NCI-H1105 treated with DMSO at 0.1 percent for 48 hours (cell line): Measurements from ENCODE around the gene MPC2.
"Not testable (repeated sequence)": the region's sequence is repeated elsewhere in the genome, so short reads cannot be mapped to it uniquely, and the experiment has no call there.

Source experiments
- DNase-seq: peaks from one replicate; lab custom pipeline; 2025; lab: John Stamatoyannopoulos, UW

Gene MPC2

DNA sequence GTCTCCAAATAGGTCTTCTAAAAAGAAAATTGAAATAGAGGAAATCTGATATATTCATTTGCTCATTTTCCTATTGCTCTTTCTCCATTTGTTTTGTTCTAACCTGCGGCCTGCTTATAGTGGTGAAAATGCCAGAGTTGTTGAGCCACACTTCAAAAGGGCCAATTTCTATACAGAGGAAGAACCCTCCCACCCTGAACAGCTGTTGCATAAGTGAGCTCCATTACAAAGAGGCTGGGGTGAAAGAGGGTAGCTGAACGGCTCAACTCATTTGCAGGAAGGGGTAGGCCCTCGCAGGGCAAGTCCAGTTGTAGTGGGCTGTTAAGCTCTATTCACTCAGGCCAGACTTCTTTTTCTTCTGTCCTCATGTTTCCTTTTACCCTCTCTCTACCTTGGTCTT is 31.7 kb downstream of the MPC2 start:
- DNase-seq = no peak

DNA sequence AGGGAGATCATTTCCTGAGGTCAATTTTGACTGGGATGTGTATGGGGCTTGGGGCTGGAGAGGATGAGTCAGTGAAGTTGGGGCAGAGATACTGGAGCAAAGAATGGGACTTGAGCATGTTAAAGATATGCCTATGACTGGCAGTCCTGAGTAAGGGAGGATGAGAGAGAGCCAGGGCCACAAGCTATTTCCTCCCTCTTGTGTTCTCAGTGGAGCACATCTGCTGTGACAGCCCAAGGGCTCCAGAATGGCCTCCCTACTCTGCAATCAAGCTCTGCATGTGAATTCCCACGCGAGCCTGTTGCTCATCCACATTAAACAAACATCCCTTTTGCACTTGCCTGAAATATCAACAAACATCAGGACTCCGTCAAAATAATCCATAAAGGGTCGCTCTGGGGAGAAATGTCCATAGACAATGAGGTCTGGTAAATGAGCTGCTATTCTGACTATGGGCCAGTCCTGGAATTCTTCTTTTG is 32.2 kb downstream of the MPC2 start:
- DNase-seq = no peak

DNA sequence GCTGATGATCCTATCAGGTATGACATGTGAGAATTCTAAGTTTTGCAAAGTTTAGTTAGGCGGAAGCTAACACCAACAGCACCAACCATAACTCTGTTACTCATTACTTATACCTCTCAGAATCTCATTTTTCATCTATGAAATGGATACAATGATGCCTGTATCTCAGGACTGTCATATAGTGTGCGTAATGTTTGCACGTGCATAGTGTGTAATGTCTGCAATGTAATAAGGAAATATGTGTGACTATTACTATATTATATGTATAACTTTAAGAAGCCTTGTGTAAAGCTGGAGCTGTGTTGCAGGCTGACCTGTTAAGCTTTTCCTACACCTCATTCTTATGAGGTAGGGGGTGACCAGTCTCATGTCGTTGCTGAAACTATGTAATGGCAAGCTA is 36.0 kb downstream of the MPC2 start:
- no peak for DNase-seq

DNA sequence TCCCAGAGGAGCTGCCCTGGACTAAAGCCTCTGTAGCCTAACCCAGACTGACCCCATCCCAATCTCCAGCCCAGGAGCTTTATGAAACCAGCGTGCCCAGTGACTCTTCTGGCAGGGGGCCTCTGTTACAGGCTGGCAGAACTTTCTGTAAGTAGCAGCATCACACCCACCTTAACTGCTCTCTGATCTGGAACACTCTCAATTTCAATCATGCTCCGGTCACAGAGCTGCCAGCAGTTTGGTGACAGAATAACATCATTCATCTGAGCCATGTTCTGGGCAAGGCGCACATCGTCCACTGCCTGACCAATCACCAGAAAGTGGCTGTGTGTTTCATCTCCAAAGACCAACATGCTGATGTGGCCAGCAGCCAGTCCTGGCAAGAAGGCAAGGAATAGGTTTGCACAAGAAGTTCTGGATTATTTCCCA is 37.6 kb downstream of the MPC2 start:
- DNase-seq = no peak

DNA sequence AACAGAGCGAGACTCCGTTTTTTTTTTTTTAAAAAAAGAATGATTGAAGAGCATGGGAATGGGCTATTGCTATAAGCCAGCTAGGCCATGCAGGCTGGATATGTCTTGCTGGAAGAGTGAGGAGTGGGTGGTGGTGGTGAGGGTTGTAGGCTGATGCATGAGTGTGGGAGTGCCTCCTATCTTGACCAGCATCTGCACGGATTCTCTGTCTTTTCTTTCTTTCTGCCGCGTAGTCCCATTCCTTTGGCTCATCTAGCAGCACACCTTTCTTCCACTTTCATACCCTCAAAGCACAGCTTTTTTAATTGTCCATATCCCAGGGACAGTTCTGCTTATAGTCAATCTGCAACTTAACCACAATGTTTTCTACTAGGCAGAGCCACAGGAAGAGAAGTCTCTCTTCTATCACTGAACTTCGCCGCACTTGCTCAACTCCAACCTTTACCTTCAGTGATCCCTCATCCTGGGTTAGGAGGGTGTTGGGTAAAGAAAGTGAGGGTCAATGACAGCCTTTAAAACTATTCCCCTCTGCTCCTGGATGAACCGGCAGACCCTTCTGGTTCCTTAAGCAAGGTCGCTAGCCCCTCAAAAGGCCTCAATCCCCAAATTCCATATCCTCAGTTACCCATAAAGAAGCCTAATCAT is 38.2 kb downstream of the MPC2 start:
- DNase-seq = no peak

DNA sequence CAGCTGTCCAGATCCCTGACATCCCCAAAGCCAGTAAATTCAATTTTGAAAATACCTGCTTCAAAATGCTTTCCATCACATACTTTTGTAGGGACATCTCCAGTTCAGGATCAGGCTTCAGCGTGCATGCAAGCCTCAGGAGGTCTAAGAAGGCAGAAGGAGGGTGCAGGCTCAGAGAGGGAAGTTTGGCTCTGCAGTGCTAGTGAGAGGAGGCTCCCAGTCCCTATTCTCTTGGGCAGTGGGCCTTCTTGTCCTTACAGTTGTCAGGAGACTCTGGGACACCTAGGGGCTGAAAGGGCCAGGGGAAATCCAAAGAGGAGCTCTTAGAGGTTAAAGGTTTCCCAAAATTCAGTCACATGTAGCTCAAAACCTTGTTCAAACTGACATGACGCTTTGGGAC is 43.1 kb downstream of the MPC2 start:
- DNase-seq = no peak

DNA sequence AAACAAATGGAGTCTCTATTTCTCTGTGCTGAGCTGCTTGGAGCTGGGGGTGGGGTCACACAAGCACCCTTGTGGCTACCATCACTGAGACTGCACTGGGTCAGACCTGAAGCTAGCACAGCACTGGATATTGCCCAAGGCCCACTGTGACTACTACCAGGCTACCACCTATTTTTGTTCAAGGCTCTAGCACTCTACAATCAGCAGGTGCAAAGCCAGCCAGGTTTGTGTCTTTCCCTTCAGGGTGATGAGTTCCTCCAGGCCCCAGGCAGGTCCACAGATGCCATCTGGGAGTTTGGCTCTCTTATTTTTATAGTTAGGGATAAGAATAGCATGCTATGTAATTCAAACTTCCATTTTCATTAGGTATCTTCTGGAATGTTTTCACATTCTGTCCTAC is 46.5 kb downstream of the MPC2 start:
- no peak for DNase-seq

DNA sequence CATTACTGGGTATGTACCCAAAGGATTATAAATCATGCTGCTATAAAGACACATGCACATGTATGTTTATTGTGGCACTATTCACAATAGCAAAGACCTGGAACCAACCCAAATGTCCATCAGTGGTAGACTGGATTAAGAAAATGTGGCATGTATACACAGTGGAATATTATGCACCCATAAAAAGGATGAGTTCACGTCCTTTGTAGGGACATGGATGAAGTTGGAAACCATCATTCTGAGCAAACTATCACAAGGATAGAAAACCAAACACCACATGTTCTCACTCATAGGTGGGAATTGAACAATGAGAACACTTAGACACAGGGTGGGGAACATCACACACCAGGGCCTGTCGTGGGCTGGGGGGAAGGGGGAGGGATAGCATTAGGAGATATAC is 49.7 kb downstream of the MPC2 start:
- DNase-seq = not testable (repeated sequence)

DNA sequence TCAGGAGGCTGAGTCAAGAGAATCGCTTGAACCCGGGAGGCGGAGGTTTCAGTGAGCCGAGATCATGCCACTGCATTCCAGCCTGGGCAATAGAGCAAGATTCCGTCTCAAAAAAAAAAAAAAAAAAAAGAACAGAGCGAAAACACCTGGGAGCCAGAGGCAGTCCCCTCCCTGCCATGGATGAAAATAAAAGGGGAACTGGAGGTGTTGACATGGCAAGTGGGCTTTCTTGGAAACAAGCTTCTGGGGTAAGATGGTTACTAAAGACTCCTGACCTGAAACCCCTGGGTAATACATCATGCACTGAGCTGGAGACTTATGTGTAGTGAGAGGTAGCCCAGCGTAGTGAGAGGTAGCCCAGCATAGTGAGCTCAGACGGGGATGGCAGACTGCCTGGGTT is 54.5 kb downstream of the MPC2 start:
- DNase-seq = no peak

DNA sequence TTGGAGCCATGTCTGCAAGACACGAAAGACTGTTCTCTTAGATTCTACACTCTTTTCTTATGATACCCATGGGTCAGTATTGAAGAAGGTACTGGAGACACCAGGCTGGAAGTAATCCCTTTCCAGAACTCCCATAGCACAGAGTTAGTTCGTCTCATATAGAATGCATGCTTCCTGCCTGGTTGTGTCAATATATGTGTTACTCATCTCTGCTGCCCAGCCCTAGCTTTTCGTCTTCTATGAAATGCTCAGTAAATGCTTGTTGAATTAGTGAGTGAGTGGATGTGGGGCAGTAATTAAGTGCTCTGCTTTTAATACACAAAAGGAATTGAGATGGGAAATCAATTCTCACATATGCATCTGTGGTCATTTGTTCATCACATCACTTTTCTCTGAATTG is 55.1 kb downstream of the MPC2 start:
- no peak for DNase-seq

DNA sequence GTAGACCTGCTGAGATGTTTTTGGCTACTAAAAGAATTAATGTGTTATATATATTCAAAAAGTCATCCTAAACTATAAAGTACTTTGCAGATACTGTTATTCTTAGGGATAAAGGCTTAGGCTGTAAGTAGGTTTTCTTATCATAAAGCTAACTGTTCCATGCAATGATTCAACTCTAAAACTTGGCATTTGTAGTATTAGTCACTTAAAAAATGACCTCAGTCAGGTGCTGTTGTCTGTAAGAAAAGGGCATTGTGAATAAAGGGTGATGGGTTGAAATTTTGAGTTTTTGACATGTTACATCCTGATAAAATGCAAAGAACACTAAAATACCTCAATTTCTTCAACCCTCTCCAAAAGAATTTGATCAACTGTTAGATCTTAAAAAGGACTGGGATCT is 55.8 kb downstream of the MPC2 start:
- DNase-seq = no peak

DNA sequence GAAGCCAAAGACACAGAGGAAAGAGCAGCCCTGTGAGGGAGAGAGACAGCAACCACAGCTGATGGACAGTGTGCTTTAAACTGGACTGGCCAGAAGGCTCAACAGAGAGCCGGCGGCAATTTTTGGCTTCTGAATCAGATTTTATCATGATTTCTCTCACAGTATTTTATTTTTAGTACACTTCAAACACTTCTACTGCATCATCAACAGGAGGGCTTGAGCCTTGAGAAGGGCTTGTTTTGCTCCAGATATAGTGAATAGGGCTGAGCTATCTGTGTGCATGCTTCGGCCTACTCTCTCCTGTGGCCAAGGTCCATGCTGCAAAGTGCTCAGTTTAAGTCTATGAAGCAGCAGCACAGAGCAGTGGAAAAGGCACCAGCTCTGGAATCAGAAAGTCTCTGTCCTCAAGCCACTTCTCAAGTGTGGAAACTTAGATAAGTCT is 56.3 kb downstream of the MPC2 start:
- DNase-seq = no peak

DNA sequence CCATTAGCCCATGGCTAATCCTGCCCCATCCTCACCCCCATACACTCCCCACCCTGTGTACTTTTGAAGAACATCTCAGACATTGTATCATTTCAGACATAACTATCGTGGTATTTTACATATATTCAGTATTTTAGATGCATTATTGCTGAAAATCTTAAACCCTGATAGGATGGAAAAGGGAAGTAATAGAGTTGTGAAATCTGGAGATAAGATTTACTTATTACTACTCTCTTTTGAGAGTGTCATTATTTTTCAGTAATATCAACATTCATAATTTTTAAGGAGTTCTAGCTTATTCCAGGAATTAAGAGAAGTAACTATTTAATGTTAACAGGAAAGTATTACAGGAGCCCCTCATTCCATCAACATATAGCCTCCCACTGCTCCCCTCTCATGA is 57.4 kb downstream of the MPC2 start:
- no peak for DNase-seq

DNA sequence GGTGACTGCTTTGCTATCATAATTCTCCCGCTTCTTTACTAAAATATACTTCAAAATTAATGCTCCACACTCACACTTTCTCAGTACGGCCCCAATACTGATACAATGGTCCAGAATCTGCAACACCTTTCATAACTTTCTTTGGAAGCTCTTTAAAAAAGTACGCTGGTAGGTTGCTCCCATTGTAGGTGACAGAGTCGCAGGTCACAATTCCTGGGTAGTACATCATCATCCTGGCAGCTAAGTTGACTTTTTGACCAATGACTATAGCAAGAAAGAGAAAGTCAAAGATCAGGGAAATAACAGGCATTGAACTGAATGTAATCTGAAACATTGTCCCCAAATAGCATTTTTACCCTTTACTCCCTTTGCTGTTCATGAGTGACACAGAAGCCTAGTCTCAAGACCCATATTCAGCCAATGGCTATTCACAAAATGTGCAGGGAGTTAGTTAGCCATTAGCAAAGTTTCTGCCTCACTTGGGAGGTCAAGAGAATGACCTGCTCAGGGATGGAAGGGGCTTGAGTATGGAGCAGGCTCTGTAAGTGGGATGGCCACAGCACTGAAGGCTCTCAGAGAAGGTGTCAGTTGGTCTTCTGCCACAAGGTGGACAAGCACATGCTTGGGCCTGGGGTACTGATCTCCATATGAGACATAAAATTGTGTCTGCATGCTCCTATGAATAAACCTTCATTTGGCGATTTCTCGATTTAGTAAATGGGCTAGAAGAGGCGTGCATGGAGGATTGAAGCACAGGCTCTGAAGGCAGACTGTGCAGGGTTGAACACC is 58.3 kb downstream of the MPC2 start:
- no peak for DNase-seq

DNA sequence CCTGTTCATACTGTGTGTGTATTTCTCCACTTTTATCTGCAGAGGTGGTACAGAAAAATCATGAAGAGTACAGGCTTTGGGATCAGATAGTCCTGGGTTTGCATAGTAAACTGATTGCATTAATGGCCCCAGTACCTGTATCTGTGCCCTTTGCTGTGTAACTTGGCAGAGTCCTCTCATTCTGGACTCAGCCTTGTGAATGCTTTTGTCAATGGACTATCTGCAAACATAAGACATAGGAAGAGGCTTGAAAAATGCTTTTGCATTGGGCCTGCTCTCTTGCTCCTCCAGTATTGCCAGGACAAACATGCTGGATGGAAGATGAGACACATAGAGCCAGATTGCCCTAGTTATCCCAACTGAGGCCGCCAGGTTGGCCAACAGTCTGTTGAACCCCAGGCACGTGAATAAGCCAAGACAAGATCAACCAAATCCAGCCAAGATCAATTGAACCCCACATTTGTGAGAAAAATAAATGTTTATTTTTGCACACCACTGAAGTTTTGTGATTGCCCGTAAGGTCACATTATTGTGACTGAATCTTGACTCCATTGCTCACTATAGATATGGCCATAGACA is 60.2 kb downstream of the MPC2 start:
- DNase-seq = no peak

DNA sequence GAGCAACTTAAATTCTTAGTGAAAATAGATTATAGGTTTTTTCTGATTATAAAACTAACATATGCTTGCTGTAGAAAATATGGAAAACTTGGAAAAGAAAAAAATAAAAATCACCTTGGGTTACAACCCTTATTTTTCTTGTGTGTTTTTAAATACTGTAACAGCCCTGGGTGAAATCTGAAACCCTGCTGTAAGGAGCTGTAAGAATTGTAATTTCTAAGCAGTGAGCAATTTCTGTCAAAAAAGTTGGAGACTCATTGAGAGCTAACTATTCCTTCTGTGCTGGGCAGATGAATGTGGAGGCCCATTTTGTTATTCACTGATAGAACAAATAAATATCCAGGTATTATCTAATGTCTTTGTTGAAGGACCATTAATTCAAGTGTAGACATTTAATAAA is 65.5 kb downstream of the MPC2 start:
- no peak for DNase-seq

DNA sequence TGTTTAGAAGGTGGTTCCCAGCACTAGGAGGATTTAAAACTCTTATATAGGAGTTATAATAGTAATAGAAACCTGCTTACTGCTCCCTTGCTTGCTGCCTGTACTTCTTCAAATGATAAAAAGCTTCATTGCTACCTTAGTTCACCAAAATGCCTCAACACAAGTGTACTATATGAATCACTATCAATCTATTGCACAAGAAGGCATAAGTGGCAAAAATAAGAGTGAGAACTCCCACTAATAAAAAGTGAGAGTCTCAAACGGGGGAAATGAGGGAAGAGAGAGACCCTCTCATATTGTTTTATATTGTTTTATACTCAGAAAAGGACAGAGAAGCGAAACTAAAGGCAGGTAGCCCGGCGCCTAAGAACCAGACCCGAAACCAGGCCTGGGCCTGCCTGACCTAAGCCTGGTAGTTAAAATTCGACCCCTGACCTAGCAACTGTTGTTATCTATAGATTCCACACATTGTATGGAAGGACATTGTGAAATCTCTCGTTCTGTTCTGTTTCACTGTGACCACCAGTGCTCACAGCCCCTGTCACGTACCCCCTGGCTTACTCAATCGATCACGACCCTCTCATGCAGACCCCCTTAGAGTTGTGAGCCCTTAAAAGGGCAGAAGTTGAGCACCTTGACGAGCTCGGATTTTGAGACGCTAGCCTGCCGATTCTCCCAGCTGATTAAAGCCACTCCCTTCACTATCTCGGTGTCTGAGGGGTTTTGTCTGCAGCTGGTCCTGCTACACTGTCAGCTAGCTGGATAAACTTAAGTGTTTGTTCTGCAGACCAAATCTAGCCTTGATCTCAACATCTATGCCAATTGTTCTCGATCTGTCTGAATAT is 67.5 kb downstream of the MPC2 start:
- not testable (repeated sequence) for DNase-seq

DNA sequence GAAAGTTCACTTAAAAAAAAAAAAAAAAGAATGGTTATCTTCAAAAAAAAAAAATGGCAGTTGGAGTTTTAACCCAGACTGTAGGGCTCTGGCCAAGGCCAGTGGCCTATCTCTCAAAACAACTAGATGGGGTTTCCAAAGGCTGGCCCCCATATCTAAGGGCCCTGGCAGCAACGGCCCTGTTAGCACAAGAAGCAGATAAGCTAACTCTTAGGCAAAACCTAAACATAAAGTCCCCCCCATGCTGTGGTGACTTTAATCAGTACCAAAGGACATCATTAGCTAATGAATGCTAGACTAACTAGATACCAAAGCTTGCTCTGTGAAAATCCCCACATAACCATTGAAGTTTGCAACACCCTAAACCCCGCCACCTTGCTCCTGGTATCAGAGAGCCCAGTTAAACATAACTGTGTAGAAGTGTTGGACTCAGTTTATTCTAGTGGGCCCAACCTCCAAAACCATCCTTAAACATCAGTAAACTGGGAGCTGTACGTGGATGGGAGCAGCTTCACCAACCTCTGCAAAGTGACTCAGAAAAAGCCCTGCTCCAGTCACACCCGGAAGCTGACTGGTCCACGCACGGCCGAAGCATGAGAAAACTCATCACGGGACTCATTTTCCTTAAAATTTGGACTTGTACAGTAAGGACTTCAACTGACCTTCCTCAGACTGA is 70.0 kb downstream of the MPC2 start:
- not testable (repeated sequence) for DNase-seq
